HK-2 (cell line): ENCODE results near the gene CFAP221.

Experiments
- DNase-seq: peaks from one replicate; pipeline ENCODE4 v3.0.0-alpha.2; 2018; ENCODE audit not compliant: unreplicated experiment

Gene CFAP221

DNA sequence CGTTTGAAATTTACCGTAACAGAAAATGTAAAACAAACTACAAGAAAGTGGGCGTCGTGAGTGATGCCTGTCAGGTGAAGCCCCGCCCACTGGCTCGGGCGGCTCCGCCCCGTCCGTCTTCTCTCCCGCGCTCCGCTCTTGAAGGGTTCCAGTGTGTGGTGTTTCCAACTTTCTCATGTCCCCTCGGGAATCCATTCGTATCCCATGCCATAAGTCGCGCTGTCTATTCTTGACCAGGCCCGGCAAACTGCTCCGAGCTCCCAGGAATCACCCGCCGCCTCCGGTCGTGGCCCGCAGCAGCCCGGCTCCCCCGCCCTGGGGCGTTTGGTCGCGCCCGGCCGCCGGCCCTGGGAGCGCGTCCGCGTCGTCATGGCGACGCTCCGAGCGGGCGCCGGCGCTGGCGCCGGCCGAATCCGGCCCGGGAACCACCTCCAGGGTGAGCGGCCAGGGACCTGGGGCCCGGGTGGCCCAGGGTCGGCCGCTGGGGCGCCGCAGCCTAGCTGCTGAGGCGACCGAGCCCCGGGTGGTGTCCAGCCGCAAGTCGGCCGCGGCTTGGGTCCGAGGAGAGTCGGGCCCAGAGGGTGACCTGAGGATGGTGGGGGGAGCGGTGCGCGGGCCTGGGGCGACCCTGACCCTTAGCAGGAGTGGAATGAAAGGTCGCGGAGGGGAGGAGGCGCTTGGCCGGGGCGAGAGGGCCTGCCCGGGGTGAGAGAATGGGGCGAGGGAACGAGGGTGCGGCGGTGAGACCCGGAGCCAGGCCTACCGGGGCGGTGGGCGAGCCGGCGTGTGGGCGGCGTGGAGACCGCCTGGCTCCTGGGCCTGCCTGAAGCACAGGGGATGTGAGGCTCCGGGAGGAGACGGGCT, at the start of gene CFAP221:
Gene CFAP221 (plus strand): TSS at position 375 of the 864 bp plus-strand sequence. CDS start 1,683 bp downstream, outside the sequence.
- peak; percentile 81 for DNase-seq

DNA sequence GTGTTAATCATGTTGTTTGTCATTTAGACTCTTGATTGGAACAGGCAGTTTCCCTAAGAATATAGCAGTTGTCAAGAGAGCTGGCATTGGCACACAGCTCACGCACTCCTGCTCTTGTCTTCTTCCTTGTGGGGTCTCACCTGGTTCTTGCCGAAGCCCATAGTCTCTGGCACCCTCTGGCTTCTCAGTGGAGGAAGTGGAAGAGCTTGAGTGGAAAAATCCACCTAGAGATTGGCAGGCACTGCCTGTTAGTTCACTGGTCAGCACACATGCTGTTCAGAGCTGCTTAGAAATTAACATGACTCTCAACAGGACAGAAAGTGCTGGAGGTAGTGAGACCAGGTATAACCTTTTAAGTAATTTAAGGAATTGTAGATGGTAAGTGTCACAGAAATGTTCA, 48.3 kb upstream of the CFAP221 start:
- no peak for DNase-seq

DNA sequence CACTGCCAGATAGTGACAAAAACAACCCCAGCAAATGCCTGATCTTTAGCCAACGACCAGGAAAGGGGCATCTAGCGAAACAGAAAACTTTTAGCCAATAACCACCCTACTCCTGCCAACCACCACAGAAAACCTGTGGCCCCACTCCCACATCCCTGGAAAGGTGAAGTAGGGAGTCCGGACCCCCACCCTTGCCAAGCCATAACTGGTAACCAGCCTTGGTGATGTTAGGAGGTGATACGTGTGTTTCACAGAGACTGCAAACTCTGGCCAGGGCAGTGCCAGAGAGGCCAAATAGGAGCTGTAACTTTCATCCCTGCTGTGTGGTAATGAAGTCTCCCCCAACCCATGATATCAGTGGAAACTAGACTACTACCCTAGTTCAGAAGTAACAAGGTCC, 47.6 kb upstream of the CFAP221 start:
- no peak for DNase-seq

GRCh38 chr2:119508756-119509155, 35.5 kb upstream of the CFAP221 start:
- DNase-seq: no peak

DNA sequence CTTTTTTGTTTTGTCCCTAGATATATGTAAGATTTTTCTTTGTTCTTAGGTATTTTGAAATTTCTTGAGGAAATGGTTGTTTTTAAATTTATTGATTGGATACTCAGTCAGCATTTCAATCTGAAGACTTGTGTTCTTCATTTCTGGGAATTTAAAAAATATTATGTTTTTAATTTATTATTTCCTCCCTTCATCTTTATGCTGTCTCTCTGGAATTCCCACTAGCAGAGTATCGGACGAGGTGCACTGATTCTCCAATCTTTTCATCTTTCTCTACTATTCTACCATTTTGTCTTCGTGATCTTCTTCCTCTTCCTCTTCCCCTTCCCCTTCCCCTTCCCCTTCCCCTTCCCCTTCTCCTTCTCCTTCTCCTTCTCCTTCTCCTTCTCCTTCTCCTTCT, 32.3 kb upstream of the CFAP221 start:
- no peak for DNase-seq

DNA sequence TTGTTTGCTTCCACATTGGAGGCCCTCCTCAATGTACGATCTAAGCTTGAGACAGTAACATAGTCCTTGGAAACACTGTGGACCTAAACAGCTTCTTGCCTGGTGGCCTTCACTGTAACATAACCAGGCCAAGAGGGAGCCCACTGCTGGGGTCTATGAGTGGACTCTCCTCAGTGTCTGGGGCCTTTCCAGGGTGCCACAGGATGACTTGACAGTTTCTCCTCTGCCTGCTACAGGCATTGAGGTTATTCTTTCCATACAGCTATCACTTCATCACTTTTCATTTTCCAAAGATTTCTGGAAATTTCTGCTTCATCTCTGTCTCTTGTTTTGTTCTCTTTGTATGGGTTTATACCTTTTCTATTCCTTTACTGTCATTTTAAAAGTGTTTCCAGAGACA, 31.3 kb upstream of the CFAP221 start:
- DNase-seq: no peak

DNA sequence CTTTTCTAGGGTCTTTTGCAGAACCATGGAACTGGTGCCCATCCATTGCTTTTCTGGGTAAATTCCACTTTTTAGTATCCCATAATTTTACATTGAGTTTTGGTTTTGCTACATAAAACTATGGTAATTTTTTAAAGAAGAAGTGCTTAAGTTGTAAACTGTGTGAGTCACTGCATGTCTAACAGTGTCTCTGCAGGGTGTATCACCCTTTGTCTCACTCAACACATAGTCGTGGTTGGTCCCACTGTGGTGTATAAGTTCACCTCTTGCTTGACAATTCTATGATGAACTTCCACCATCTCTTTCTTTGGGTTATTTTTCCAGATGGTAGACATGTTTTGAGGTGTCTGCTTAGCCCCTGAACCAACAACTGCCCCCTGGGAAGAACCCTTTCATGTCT, 30.4 kb upstream of the CFAP221 start:
- no peak for DNase-seq

- DNase-seq: no peak
Measured at GRCh38 chr2:119516121-119516520, 28.1 kb upstream of the CFAP221 start.

DNA sequence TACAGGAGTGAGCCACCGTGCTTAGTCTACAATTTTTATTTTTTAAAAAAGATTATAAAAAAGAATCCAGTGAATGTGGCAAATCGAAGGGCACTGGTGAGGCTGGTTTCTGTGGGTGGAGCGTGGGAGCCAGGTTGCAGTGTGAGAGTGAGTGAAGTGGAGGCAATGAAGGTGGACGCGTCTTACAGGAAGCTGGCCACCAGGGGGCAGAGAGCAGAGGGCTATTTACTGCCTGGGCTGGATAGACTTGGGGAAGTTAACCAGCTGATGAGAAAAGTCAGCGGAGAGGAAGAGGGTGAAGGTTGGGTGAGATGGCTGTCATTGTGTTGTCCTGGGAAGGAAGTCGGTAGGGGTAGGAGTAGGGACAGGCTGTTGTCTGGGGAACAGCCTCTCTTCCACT, 26.8 kb upstream of the CFAP221 start:
- peak; percentile 53 for DNase-seq

DNA sequence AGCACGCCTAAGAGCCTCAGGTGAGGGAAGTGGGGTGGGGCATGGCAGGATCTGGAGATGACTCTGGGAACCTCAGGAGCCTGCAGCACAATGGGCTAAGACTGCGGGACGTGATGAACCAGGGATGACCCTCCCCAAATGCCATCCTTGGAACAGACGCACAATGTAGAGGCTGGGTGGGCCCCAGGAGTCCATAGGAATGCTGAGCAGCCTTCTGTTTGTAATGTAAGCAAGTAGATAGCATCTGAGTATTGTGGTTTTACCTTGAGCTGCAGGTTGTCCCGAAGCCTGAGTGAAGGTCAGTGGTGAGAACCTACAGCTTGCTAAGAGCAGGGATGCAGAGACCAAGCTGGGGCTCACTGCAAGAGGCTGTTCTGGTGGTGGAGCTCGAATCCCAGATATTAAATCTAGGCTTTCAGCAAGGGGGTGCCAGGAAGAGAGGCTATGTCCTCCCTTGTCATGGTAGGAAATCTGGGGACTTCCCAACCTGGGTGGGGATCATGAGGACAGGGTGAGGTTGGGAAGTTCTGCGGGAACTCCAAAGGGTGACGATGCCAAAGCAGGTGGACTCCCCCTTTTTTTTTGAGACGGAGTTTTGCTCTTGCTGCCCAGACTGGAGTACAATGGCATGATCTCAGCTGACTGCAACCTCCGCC, 25.7 kb upstream of the CFAP221 start:
- no peak for DNase-seq

- no peak for DNase-seq
Measured at GRCh38 chr2:119519057-119519408, 25.2 kb upstream of the CFAP221 start.

- DNase-seq: no peak
Measured at GRCh38 chr2:119520696-119521432, 23.4 kb upstream of the CFAP221 start.

GRCh38 chr2:119521433-119522050, 22.7 kb upstream of the CFAP221 start:
- DNase-seq: no peak

DNA sequence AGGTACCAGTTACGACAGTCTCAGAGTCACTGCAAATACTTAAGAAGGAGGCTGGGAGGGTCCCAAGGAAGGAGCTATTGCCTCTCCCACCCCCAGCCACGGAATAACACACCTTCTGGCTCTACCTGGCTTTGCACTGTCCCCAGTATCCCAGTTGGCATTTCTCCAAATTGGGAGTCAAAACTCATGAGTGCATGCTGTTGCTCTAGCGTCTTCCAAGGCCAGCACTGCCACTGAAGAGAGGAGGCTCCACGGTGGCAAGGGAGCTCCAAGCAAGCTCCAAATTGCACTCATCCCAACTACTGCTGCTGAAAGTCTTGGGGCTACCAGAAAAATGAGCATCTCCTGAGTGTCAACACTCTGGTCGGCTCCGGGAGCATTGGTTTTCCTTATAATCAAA, 21.6 kb upstream of the CFAP221 start:
- DNase-seq: no peak

DNA sequence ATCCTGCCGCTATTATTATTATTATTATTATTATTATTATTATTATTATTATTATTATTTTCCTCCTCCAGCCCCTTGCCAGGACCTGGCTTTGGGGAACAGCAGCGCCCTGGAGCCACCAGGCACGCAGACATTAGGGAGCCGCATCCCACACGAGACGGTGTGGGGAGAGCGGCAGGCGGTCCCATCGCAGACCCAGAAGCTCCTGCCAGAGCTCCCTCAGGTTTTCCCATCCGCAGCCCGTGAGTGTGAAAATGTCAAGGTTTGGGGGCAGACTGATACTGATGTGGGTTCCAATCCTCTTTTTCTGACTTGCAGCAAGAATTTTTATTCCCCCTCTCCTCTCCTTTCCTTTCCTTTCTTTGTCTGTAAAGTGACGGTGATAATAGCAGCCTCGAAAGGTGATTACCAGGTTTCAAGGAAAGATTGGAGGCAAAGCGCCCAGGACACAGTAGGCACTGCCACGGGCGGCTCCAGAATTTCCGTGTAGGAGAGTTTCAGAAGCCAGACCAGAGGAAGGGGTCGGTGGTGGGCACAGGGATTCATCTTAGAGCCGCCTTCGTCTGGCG, 20.8 kb upstream of the CFAP221 start:
- DNase-seq: no peak

GRCh38 chr2:119523952-119524694, 20.1 kb upstream of the CFAP221 start, which contains the start of gene SCTR:
Gene SCTR, minus strand, starts transcription at chr2:119524483. Its CDS starts 257 bp downstream, at chr2:119524226.
- no peak for DNase-seq

DNA sequence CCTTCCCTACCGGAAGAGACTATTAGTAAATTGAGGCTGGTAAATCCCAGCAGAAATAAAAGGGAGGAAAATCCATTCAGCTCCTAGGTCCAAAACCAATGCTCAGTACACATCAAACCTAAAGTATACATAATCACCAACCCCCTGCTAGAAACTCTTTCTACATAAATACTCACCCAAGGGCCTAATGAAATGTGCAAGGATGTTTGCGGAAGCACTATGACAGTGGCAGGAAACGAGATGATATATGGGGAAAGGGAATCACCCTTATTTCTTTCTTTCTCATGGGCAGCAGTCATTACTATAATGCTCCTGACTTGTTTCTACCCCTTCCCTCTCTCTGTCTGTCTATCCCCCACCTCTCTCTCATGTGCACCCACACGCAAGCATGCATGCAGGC, 18.6 kb upstream of the CFAP221 start:
- DNase-seq: no peak

DNA sequence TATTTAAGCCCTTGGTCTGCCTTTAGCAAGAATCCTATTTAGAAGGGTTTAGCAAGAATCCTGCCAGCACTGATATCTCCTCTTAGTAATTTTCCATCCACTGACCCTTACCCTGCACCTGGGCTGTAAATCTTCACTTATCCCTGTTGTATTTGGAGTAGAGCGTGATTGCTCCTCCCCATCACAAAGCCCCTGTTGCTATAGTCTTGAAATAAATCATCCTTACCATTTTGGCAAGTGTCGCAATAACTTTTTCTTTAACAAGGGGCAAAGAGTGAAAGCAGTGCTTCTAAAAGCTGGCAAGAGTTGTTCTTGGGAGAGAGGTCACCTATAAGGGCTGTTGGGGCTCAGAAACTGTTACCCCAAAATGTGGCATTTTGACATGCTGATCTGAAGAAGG, 16.2 kb upstream of the CFAP221 start:
- DNase-seq: no peak

- no peak for DNase-seq
Measured at GRCh38 chr2:119531292-119531691, 13.0 kb upstream of the CFAP221 start.

DNA sequence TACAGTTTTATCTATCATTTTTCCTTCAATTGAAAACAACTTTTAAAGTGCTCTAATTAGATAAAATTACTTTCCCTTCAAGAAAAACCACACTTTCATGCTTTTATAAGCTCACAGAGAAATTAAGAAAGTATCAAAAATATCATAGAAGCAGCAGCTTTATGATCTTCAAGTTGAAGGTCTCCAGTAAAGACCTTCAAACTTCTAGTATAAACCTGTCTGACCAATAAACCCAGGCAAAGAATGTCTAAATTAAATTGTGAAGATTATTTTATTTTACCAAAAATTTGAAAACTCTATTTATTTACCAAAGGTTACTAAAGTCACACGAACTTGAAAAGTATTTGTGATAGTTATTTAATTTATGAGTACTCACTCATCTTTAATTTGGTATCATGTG, 10.7 kb upstream of the CFAP221 start:
- DNase-seq: no peak

DNA sequence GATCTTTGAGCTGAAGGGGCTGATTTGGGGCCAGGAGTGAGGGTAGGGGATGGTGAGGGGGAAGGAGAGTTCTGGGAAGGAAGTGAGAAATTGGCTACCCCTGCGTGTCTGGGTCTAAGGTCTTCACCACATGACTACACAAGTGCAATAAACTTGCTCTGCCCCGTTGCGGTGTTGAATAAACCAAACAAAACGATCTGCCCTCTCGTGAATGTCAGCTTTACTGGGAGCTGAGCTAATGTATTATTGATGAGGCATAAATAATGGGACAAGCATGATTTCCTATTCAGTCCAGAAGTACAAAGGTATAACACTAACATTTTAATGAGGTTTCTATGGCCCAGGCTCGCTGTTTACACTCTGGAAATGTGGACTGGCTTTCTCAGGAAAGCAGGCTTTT, 8.0 kb upstream of the CFAP221 start:
- no peak for DNase-seq
